MCF 10A (cell line): Measurements from ENCODE around the gene LRP11. TPM values are rescaled to one million over a fixed set of nuclear protein-coding genes. Genes with fewer than 3 reads are reported as not detected.

Source experiments
- BruUV-seq: library from RNA; stranded (reverse); fragments of 400-500 nt; replicated peaks from 2 replicates; lab custom pipeline; 2021; lab: Mats Ljungman, UMichigan
- CTCF ChIA-PET: fragments of 300-600 bp; sonication (Branson Sonifier 250); formaldehyde crosslinking; extraction: SDS; loops from one replicate; lab custom pipeline; 2021; ENCODE audit warnings: antibody characterized with exemption, inconsistent platforms; lab: Yijun Ruan, JAX
- POLR2A ChIA-PET: fragments of 300-600, 350-650 bp; sonication (Branson Sonifier 250); formaldehyde crosslinking; extraction: SDS; loops from one replicate; lab custom pipeline; 2020; ENCODE audit warnings: antibody characterized with exemption, inconsistent platforms; lab: Yijun Ruan, JAX
- DNase-seq: peaks from one replicate; pipeline ENCODE4 v3.0.0-alpha.2; 2018; ENCODE audit not compliant: unreplicated experiment
- H3K27ac Mint-ChIP-seq: one replicate; pipeline ENCODE4 v1.8.0; 2022; ENCODE audit warnings: mild to moderate bottlenecking, low read depth, mixed read lengths; ENCODE audit not compliant: unreplicated experiment
- H3K27me3 Mint-ChIP-seq: one replicate; pipeline ENCODE4 v1.8.0; 2022; ENCODE audit warnings: mixed read lengths; ENCODE audit not compliant: insufficient read depth, unreplicated experiment
- H3K36me3 Mint-ChIP-seq: one replicate; pipeline ENCODE4 v1.8.0; 2022; ENCODE audit warnings: mild to moderate bottlenecking, moderate library complexity, mixed read lengths; ENCODE audit not compliant: insufficient read depth, unreplicated experiment
- H3K4me1 Mint-ChIP-seq: one replicate; pipeline ENCODE4 v1.8.0; 2022; ENCODE audit warnings: mixed read lengths; ENCODE audit not compliant: insufficient read depth, unreplicated experiment
- H3K4me3 Mint-ChIP-seq: one replicate; pipeline ENCODE4 v1.8.0; 2022; ENCODE audit warnings: mild to moderate bottlenecking, moderate library complexity, mixed read lengths; ENCODE audit not compliant: unreplicated experiment
- H3K9me3 Mint-ChIP-seq: one replicate; pipeline ENCODE4 v1.8.0; 2022; ENCODE audit warnings: mixed read lengths; ENCODE audit not compliant: unreplicated experiment
- CTCF ChIP-seq: fragments of 200-600 bp; IDR thresholded peaks from one replicate; pipeline ENCODE4 v1.8.0; 2022; ENCODE audit warnings: antibody characterized with exemption, mild to moderate bottlenecking; ENCODE audit not compliant: unreplicated experiment
- intact Hi-C: fragments of 100-400 bp; cut with micrococcal nuclease; formaldehyde crosslinking; loops from 2 replicates; pipeline ENCODE4 v1.14.1; 2022
- total RNA-seq: library from RNA; stranded (reverse); gene quantifications from 2 replicates; pipeline ENCODE4 v1.2.3, GENCODE V29; 2022

The LRP11 gene
- total RNA-seq, 1 experiment from 2014 or later: 46.1 TPM

GRCh38 chr6:149861603-149862423 lies 2.3 kb downstream of the LRP11 start:
- peak overlapping the region; percentile 90 for H3K4me3 Mint-ChIP-seq
- ChIA-PET POLR2A (interaction anchor here (1.0 to 13.6 kb wide), 6 partner anchors 20 to 144 kb away, joined by 3 to 255 read pairs (median 11); partner anchors contain the start of gene LATS1), CTCF (interaction anchor here (1.2 to 3.0 kb wide), 4 partner anchors 14 to 62 kb away, joined by 3 to 18 read pairs (median 4); no protein-coding TSS in a partner anchor)

GRCh38 chr6:149860834-149861602 lies 3.1 kb downstream of the LRP11 start:
- Mint-ChIP-seq H3K4me3 (peak overlapping the region; percentile 90), H3K27ac (peak overlapping the region; percentile 96), H3K4me1 (peaks cover 59% of the 10 kb centered on the region), H3K27me3 (no peaks in the 10 kb centered on the region), H3K9me3 (no peaks in the 10 kb centered on the region), H3K36me3 (no peaks in the 10 kb centered on the region)
- no TSS peak for BruUV-seq
- ChIA-PET CTCF (interaction anchor here (0.6 to 3.0 kb wide), 5 partner anchors 14 to 138 kb away, joined by 3 to 18 read pairs (median 4); no protein-coding TSS in a partner anchor), POLR2A (interaction anchor here (0.9 to 13.6 kb wide), 5 partner anchors 11 to 36 kb away, joined by 3 to 255 read pairs (median 11); no protein-coding TSS in a partner anchor)
- DNase-seq: peak; percentile 54
- peak; percentile 21 for TF ChIP-seq CTCF
- intact Hi-C loops: loop anchor here (10.0 kb wide), 1 partner anchor 136 kb away; no protein-coding TSS in a partner anchor

More at GRCh38 chr6:149861603-149862423, 2.3 kb downstream of the LRP11 start:
- H3K36me3 Mint-ChIP-seq: no peaks in the 10 kb centered on the region
- H3K27me3 Mint-ChIP-seq: no peaks in the 10 kb centered on the region
- no peak for DNase-seq
- BruUV-seq: no TSS peak
- H3K4me1 Mint-ChIP-seq: peaks cover 51% of the 10 kb centered on the region
- H3K9me3 Mint-ChIP-seq: no peaks in the 10 kb centered on the region
- intact Hi-C loops: loop anchor here (2.0 to 10.0 kb wide), 2 partner anchors 29 to 137 kb away; no protein-coding TSS in a partner anchor
- H3K27ac Mint-ChIP-seq: peak overlapping the region; percentile 96
- no peak for TF ChIP-seq CTCF

- ChIA-PET POLR2A (interaction anchor here (0.6 to 13.6 kb wide), 4 partner anchors 10 to 518 kb away, joined by 3 to 255 read pairs (median 7); no protein-coding TSS in a partner anchor), CTCF (interaction anchor here (0.6 to 3.0 kb wide), 3 partner anchors 20 to 137 kb away, joined by 3 to 18 read pairs (median 4); no protein-coding TSS in a partner anchor)
- Mint-ChIP-seq H3K4me3 (no peak overlapping the region), H3K4me1 (peaks cover 64% of the 10 kb centered on the region), H3K9me3 (no peaks in the 10 kb centered on the region), H3K27me3 (no peaks in the 10 kb centered on the region), H3K27ac (no peak overlapping the region), H3K36me3 (no peaks in the 10 kb centered on the region)
- no peak for TF ChIP-seq CTCF
- no TSS peak for BruUV-seq
- DNase-seq: no peak
- intact Hi-C loops: loop anchor here (10.0 kb wide), 1 partner anchor 136 kb away; no protein-coding TSS in a partner anchor
Measured at GRCh38 chr6:149860513-149860833, 3.7 kb downstream of the LRP11 start.
